ENCODE measurements around the gene CELF4. TPM values are rescaled to one million over a fixed set of nuclear protein-coding genes. Genes with fewer than 3 reads are reported as not detected.
A peak's percentile ranks its signal among the peaks of the same experiment; 100 is the strongest.

CELF4 gene
- polyA plus RNA-seq, 4 donors, result 3.2 to 7.8 (median 3.8) TPM; not detected in 1

DNA sequence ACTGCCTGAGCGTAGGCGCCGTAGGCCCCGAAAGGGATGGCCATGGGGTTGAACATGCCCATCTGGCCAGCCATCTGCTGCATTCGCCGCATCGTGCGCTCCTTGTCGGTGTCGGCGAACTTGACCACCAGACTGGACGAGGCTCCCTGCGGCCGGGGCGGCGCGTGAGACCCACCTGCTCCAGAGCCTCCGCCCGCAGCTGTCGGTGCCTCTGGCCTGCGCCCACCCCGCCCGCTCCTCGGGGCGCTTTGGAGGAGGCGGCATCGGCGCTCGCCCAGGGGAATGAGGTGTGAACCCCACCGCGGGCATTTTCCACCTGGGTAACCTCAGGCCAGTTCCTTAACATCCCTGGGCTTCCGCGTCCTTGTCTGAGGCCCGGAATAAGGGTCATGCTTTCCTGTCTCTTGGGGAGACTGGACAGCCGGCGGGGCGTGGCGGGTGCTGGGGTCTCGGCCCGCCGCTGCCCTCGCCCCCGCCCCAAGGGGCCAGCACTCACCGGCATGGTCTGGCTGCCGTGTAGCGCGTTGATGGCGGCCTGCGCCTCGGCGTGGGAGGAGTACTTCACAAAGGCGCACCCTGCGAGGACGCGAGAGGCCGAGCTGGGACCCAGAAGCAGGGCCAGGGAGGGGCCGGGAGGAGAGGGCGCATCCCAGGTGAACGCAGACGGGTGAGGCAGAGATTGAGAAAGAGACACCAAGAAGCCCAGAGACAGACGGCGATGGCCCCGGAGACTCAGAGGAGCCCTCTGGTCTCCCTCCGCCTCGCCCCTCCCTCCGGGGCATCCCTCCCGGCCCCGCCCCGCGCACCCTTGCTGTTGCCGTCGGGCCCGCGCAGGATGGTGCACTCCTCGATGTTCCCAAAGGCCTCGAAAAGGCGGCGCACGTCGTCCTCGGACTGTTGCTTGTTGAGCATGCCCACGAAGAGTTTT lies 291.0 kb downstream of the CELF4 start:
- FAIRE-seq (no peak), DNase-seq (no peak)
- Histone ChIP-seq H3K27me3 (ENCODE audit: control insufficient read depth in 3 of 3, insufficient read depth in 3 of 3, low read length in 3 of 3) (peaks cover 0 to 48% (median 25%) of the 10 kb centered on the region in 3 donors), H3K9me3 (ENCODE audit: control insufficient read depth in 2 of 2, insufficient read depth in 1 of 2, low read depth in 1 of 2, low read length in 1 of 2) (no peaks in the 10 kb centered on the region), H3K4me1 (ENCODE audit: control insufficient read depth in 3 of 3, insufficient read depth in 2 of 3, low read depth in 1 of 3, low read length in 2 of 3) (no peaks in the 10 kb centered on the region), H3K27ac (ENCODE audit: low read depth in 1 of 3, low read length in 2 of 3) (no peak overlapping the region), H3K4me3 (ENCODE audit: low read depth in 1 of 3, low read length in 3 of 3) (no peak overlapping the region), H3K36me3 (ENCODE audit: control insufficient read depth in 3 of 3, insufficient read depth in 2 of 3, low read depth in 1 of 3, low read length in 3 of 3) (no peaks in the 10 kb centered on the region)
- WGBS, 3 donors, result 13 to 32% (median 28%) methylated on average over 73 to 82 of the region's 82 CpGs

DNA sequence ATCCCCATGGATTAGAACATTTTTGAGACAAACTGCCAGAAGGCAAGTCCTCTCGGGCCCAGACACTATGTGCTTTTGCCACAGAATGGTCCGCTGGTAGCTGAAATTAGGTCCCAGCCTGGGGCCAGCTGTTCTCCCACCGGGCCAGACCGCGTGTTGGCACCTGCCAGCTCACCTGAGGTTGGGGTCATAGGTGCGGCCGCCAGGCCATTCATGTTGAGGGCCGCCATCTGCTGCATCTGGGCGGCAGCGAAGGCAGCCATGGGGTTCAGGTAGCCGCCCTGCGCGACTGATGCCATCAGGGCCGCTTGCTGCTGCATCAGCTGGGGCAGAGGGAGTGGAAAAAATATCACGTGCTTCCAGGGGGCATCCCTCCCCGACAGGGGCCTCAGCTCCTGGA lies 292.8 kb downstream of the CELF4 start:
- Histone ChIP-seq H3K36me3 (ENCODE audit: control insufficient read depth in 3 of 3, insufficient read depth in 2 of 3, low read depth in 1 of 3, low read length in 3 of 3) (no peaks in the 10 kb centered on the region), H3K27me3 (ENCODE audit: control insufficient read depth in 3 of 3, insufficient read depth in 3 of 3, low read length in 3 of 3) (peaks cover 0 to 45% (median 25%) of the 10 kb centered on the region in 3 donors), H3K4me3 (ENCODE audit: low read depth in 1 of 3, low read length in 3 of 3) (no peak overlapping the region), H3K4me1 (ENCODE audit: control insufficient read depth in 3 of 3, insufficient read depth in 2 of 3, low read depth in 1 of 3, low read length in 2 of 3) (no peaks in the 10 kb centered on the region), H3K27ac (ENCODE audit: low read depth in 1 of 3, low read length in 2 of 3) (no peak overlapping the region), H3K9me3 (ENCODE audit: control insufficient read depth in 2 of 2, insufficient read depth in 1 of 2, low read depth in 1 of 2, low read length in 1 of 2) (no peaks in the 10 kb centered on the region)
- DNase-seq, result no peak
- WGBS, 3 donors, result 83 to 89% (median 85%) methylated on average over 13 to 16 of the region's 16 CpGs
- FAIRE-seq, result no peak

DNA sequence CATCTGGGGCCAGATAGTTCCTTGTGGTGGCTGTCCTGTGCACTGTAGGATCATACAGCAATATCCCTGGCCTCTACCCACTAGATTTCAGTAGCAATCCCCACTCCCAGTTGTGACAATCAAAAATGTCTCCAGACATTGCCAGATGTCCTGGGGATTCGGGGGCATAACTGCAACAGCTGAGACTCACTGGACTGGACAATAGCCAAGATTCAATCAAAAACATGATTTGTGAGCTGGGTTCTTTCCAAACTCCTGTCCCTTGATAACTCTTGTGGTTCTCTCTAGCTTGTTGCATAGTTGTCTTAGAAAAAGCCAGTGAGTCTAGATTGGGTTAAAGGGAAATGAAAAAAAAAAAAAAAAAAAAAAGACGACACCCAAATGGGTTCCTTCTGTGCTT lies 293.4 kb downstream of the CELF4 start:
- no peak for FAIRE-seq
- Histone ChIP-seq H3K9me3 (ENCODE audit: control insufficient read depth in 2 of 2, insufficient read depth in 1 of 2, low read depth in 1 of 2, low read length in 1 of 2) (no peaks in the 10 kb centered on the region), H3K27me3 (ENCODE audit: control insufficient read depth in 3 of 3, insufficient read depth in 3 of 3, low read length in 3 of 3) (peaks cover 0 to 41% (median 25%) of the 10 kb centered on the region in 3 donors), H3K4me1 (ENCODE audit: control insufficient read depth in 3 of 3, insufficient read depth in 2 of 3, low read depth in 1 of 3, low read length in 2 of 3) (no peaks in the 10 kb centered on the region), H3K27ac (ENCODE audit: low read depth in 1 of 3, low read length in 2 of 3) (no peak overlapping the region), H3K4me3 (ENCODE audit: low read depth in 1 of 3, low read length in 3 of 3) (no peak overlapping the region), H3K36me3 (ENCODE audit: control insufficient read depth in 3 of 3, insufficient read depth in 2 of 3, low read depth in 1 of 3, low read length in 3 of 3) (no peaks in the 10 kb centered on the region)
- no peak for DNase-seq
- 38 to 58% (median 45%) methylated on average over 2 of the region's 2 CpGs for WGBS, 3 donors

DNA sequence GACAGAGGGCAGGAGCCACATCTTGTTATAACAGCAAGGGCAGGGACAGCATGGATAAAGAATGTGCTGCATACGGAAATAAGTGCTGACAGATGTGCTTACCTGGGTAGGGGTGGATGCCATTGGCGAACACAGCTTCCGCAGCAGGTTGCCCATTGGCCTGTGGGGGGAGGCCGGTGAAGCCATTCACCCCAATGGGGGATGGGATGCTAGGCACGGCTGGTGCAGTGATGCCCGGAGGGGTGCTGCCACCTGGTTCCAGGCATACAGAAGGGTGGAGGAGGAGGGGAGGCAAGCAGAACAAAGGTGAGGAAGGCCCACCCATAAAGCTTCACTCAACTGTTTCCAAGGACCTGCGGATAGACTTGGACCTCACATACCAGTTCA lies 294.9 kb downstream of the CELF4 start:
- Histone ChIP-seq H3K4me3 (ENCODE audit: low read depth in 1 of 3, low read length in 3 of 3) (no peak overlapping the region), H3K4me1 (ENCODE audit: control insufficient read depth in 3 of 3, insufficient read depth in 2 of 3, low read depth in 1 of 3, low read length in 2 of 3) (no peaks in the 10 kb centered on the region), H3K36me3 (ENCODE audit: control insufficient read depth in 3 of 3, insufficient read depth in 2 of 3, low read depth in 1 of 3, low read length in 3 of 3) (no peaks in the 10 kb centered on the region), H3K27ac (ENCODE audit: low read depth in 1 of 3, low read length in 2 of 3) (no peak overlapping the region), H3K9me3 (ENCODE audit: control insufficient read depth in 2 of 2, insufficient read depth in 1 of 2, low read depth in 1 of 2, low read length in 1 of 2) (no peaks in the 10 kb centered on the region), H3K27me3 (ENCODE audit: control insufficient read depth in 3 of 3, insufficient read depth in 3 of 3, low read length in 3 of 3) (peaks cover 0 to 26% (median 16%) of the 10 kb centered on the region in 3 donors)
- WGBS, 3 donors, result 80 to 90% (median 85%) methylated on average over 7 of the region's 7 CpGs
- no peak for DNase-seq
- no peak for FAIRE-seq

DNA sequence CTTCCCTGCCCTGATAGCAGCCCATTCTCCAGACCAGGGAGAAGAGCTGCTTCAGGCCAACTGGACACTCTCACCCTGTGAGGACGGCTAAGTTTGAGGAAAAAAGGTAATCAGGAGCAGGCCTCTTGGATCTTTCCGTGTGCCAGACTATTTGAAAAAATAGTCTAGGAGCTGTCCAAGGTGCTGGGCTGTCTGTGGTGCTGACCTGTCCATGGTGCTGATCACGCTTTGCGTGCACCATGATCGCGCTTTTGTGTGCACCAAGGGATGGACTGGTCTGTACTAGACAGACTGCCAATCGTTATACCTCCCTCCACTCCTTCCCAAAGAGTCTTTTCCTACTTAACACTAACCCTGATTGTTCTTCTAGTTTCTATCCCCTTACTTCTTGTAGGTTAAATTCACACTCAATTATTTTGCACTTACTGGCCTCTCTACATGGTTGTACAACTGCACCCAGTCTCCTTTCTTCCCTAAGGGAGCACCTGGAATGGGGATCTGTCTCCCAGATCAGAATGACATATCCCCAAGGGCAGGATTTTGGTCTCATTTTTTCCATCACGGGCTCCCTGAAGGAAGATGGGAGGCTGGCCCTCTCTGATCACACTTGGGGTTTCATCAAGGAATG lies 295.4 kb downstream of the CELF4 start:
- H3K27me3 ChIP-seq (ENCODE audit: control insufficient read depth in 3 of 3, insufficient read depth in 3 of 3, low read length in 3 of 3), result peaks cover 0 to 21% (median 14%) of the 10 kb centered on the region in 3 donors
- H3K4me1 ChIP-seq (ENCODE audit: control insufficient read depth in 3 of 3, insufficient read depth in 2 of 3, low read depth in 1 of 3, low read length in 2 of 3), result no peaks in the 10 kb centered on the region
- FAIRE-seq (no peak), DNase-seq (peak; percentile 26 to 77)
- 18 to 28% (median 24%) methylated on average over 8 of the region's 8 CpGs for WGBS, 3 donors
- no peaks in the 10 kb centered on the region for H3K36me3 ChIP-seq (ENCODE audit: control insufficient read depth in 3 of 3, insufficient read depth in 2 of 3, low read depth in 1 of 3, low read length in 3 of 3)
- H3K27ac ChIP-seq (ENCODE audit: low read depth in 1 of 3, low read length in 2 of 3), result no peak overlapping the region
- H3K4me3 ChIP-seq (ENCODE audit: low read depth in 1 of 3, low read length in 3 of 3), result no peak overlapping the region
- no peaks in the 10 kb centered on the region for H3K9me3 ChIP-seq (ENCODE audit: control insufficient read depth in 2 of 2, insufficient read depth in 1 of 2, low read depth in 1 of 2, low read length in 1 of 2)

DNA sequence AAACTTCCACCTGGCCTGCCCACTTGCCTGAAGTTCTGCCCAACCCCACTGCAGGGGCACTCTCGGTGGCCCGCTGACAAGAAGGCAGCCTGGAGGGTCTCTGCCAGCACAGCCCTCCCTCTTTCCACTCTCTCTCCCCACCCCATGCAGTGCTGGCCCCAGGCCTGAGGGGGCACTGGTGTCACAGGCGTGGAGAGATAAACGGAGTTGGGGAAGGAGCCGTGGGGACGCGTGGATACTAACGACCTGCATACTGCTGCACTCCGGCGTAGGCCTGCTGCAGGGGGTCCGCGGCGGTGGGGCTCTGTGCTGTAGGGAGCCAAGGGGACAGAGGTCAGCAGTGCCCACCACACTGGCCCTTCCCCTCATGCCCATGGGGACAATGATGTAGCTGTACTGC lies 299.3 kb downstream of the CELF4 start:
- no peak overlapping the region for H3K4me3 ChIP-seq (ENCODE audit: low read depth in 1 of 3, low read length in 3 of 3)
- no peak overlapping the region for H3K27ac ChIP-seq (ENCODE audit: low read depth in 1 of 3, low read length in 2 of 3)
- peaks cover 0 to 2% (median 0%) of the 10 kb centered on the region in 3 donors for H3K27me3 ChIP-seq (ENCODE audit: control insufficient read depth in 3 of 3, insufficient read depth in 3 of 3, low read length in 3 of 3)
- DNase-seq (no peak), FAIRE-seq (no peak)
- H3K36me3 ChIP-seq (ENCODE audit: control insufficient read depth in 3 of 3, insufficient read depth in 2 of 3, low read depth in 1 of 3, low read length in 3 of 3), result no peaks in the 10 kb centered on the region
- 32 to 37% (median 34%) methylated on average over 12 to 13 of the region's 13 CpGs for WGBS, 3 donors
- H3K4me1 ChIP-seq (ENCODE audit: control insufficient read depth in 3 of 3, insufficient read depth in 2 of 3, low read depth in 1 of 3, low read length in 2 of 3), result no peaks in the 10 kb centered on the region
- H3K9me3 ChIP-seq (ENCODE audit: control insufficient read depth in 2 of 2, insufficient read depth in 1 of 2, low read depth in 1 of 2, low read length in 1 of 2), result no peaks in the 10 kb centered on the region

DNA sequence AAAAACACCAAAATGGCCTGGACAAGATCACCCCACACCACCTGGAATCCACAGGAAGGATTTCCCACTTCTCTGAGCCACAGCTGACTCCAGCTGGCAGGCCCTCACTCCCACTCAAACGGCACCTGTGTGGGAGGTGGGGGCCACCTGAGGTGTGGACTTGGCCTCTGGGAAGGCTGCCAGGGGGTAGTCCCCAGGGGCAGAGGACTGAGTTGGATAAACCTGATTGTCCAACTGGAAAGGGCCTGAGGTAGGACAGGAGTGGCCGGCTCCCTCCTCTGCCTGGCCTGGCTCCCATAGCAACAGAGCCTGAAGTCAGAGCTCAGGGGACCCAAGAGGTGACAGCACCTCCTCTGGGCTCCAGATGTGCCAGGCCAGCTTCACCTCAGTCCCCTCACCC lies 300.2 kb downstream of the CELF4 start:
- no peak overlapping the region for H3K4me3 ChIP-seq (ENCODE audit: low read depth in 1 of 3, low read length in 3 of 3)
- DNase-seq (no peak), FAIRE-seq (no peak)
- 41 to 62% (median 48%) methylated on average over 2 of the region's 2 CpGs for WGBS, 3 donors
- H3K27me3 ChIP-seq (ENCODE audit: control insufficient read depth in 3 of 3, insufficient read depth in 3 of 3, low read length in 3 of 3), result peaks cover 0 to 3% (median 0%) of the 10 kb centered on the region in 3 donors
- H3K9me3 ChIP-seq (ENCODE audit: control insufficient read depth in 2 of 2, insufficient read depth in 1 of 2, low read depth in 1 of 2, low read length in 1 of 2), result no peaks in the 10 kb centered on the region
- no peaks in the 10 kb centered on the region for H3K36me3 ChIP-seq (ENCODE audit: control insufficient read depth in 3 of 3, insufficient read depth in 2 of 3, low read depth in 1 of 3, low read length in 3 of 3)
- H3K4me1 ChIP-seq (ENCODE audit: control insufficient read depth in 3 of 3, insufficient read depth in 2 of 3, low read depth in 1 of 3, low read length in 2 of 3), result no peaks in the 10 kb centered on the region
- no peak overlapping the region for H3K27ac ChIP-seq (ENCODE audit: low read depth in 1 of 3, low read length in 2 of 3)

DNA sequence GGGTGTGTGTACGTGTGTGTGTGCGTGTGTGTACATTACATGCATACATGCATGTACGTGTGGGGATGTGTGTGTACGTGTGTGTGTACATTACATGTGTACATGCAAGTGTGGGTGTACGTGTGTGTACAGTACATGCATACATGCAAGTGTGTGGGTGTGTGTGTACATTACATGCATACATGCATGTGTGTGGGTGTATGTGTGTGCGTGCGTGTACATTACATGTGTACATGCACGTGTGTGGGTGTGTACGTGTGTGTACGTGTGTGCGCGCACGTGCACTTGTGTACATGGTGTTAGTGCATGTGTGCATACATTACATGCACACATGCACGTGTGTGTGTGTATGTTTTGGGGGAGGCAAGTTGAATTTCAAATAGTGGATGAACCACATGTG lies 300.6 kb downstream of the CELF4 start:
- H3K4me1 ChIP-seq (ENCODE audit: control insufficient read depth in 3 of 3, insufficient read depth in 2 of 3, low read depth in 1 of 3, low read length in 2 of 3), result no peaks in the 10 kb centered on the region
- no peaks in the 10 kb centered on the region for H3K9me3 ChIP-seq (ENCODE audit: control insufficient read depth in 2 of 2, insufficient read depth in 1 of 2, low read depth in 1 of 2, low read length in 1 of 2)
- no peaks in the 10 kb centered on the region for H3K36me3 ChIP-seq (ENCODE audit: control insufficient read depth in 3 of 3, insufficient read depth in 2 of 3, low read depth in 1 of 3, low read length in 3 of 3)
- FAIRE-seq (no peak), DNase-seq (no peak)
- no peak overlapping the region for H3K4me3 ChIP-seq (ENCODE audit: low read depth in 1 of 3, low read length in 3 of 3)
- no peak overlapping the region for H3K27ac ChIP-seq (ENCODE audit: low read depth in 1 of 3, low read length in 2 of 3)
- WGBS, 3 donors, result 88 to 94% (median 93%) methylated on average over 14 of the region's 14 CpGs
- peaks cover 0 to 3% (median 0%) of the 10 kb centered on the region in 3 donors for H3K27me3 ChIP-seq (ENCODE audit: control insufficient read depth in 3 of 3, insufficient read depth in 3 of 3, low read length in 3 of 3)
